Measurements from ENCODE around the gene ARHGAP10. TPM values are rescaled to one million over a fixed set of nuclear protein-coding genes. Genes with fewer than 3 reads are reported as not detected.

The ARHGAP10 gene
- total RNA-seq, 1 donor from 2014 or later: 111 TPM

GRCh38 chr4:147985376-147985775, 253.5 kb downstream of the ARHGAP10 start:
- no peaks in the 10 kb centered on the region for H3K27me3 Mint-ChIP-seq (ENCODE audit: low read depth)

GRCh38 chr4:147987252-147987651, 255.4 kb downstream of the ARHGAP10 start:
- Mint-ChIP-seq H3K27me3 (ENCODE audit: low read depth) (no peaks in the 10 kb centered on the region), H3K27ac (ENCODE audit: unreplicated experiment) (peak overlapping the region; percentile 53), H3K36me3 (ENCODE audit: low read depth) (peaks cover 14% of the 10 kb centered on the region), H3K4me1 (ENCODE audit: low read depth) (peaks cover 35% of the 10 kb centered on the region), H3K9me3 (ENCODE audit: low read depth) (no peaks in the 10 kb centered on the region), H3K4me3 (ENCODE audit: unreplicated experiment) (no peak overlapping the region)
- TF ChIP-seq CTCF (IDR thresholded peaks at IDR 0.05): no peak
- DNase-seq (ENCODE audit: low spot score): no peak

More at GRCh38 chr4:147985376-147985775, 253.5 kb downstream of the ARHGAP10 start:
- Mint-ChIP-seq H3K4me3 (ENCODE audit: unreplicated experiment) (no peak overlapping the region), H3K27ac (ENCODE audit: unreplicated experiment) (peak overlapping the region; percentile 12), H3K4me1 (ENCODE audit: low read depth) (peaks cover 54% of the 10 kb centered on the region), H3K9me3 (ENCODE audit: low read depth) (no peaks in the 10 kb centered on the region), H3K36me3 (ENCODE audit: low read depth) (peaks cover 9% of the 10 kb centered on the region)
- DNase-seq (ENCODE audit: low spot score): no peak
- no peak for TF ChIP-seq CTCF (IDR thresholded peaks at IDR 0.05)

- Mint-ChIP-seq H3K36me3 (ENCODE audit: low read depth) (peaks cover 9% of the 10 kb centered on the region), H3K4me3 (ENCODE audit: unreplicated experiment) (no peak overlapping the region), H3K27me3 (ENCODE audit: low read depth) (no peaks in the 10 kb centered on the region), H3K9me3 (ENCODE audit: low read depth) (no peaks in the 10 kb centered on the region), H3K4me1 (ENCODE audit: low read depth) (peaks cover 42% of the 10 kb centered on the region), H3K27ac (ENCODE audit: unreplicated experiment) (no peak overlapping the region)
- TF ChIP-seq CTCF (IDR thresholded peaks at IDR 0.05): no peak
- no peak for DNase-seq (ENCODE audit: low spot score)
These were observed 259.8 kb downstream of the ARHGAP10 start for GRCh38 chr4:147991543-147992283.

DNA sequence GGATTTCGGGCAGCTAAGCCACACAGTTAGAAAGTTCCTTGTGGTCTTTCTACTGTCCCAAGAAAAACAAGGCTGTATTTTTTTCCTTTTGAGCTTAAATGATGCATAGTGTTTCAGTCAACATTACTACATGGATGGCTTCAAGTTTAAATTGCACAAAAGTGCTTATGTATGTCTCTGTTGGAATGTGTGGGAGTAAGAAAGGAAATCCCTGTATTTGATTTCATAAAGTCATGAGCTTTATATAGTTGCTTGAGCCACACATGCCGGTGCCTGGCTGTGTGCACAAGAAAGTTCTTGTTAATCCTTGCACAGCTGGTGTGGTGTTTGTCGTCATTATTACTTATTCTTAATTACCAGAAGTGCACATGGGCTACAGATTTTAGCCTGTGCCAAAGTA, 262.2 kb downstream of the ARHGAP10 start:
- H3K4me1 Mint-ChIP-seq (ENCODE audit: low read depth): peaks cover 35% of the 10 kb centered on the region
- peak overlapping the region; percentile 25 for H3K27ac Mint-ChIP-seq (ENCODE audit: unreplicated experiment)
- TF ChIP-seq CTCF (IDR thresholded peaks at IDR 0.05): no peak
- H3K36me3 Mint-ChIP-seq (ENCODE audit: low read depth): peaks cover 11% of the 10 kb centered on the region
- DNase-seq (ENCODE audit: low spot score): no peak
- no peak overlapping the region for H3K4me3 Mint-ChIP-seq (ENCODE audit: unreplicated experiment)
- no peaks in the 10 kb centered on the region for H3K27me3 Mint-ChIP-seq (ENCODE audit: low read depth)
- H3K9me3 Mint-ChIP-seq (ENCODE audit: low read depth): no peaks in the 10 kb centered on the region

DNA sequence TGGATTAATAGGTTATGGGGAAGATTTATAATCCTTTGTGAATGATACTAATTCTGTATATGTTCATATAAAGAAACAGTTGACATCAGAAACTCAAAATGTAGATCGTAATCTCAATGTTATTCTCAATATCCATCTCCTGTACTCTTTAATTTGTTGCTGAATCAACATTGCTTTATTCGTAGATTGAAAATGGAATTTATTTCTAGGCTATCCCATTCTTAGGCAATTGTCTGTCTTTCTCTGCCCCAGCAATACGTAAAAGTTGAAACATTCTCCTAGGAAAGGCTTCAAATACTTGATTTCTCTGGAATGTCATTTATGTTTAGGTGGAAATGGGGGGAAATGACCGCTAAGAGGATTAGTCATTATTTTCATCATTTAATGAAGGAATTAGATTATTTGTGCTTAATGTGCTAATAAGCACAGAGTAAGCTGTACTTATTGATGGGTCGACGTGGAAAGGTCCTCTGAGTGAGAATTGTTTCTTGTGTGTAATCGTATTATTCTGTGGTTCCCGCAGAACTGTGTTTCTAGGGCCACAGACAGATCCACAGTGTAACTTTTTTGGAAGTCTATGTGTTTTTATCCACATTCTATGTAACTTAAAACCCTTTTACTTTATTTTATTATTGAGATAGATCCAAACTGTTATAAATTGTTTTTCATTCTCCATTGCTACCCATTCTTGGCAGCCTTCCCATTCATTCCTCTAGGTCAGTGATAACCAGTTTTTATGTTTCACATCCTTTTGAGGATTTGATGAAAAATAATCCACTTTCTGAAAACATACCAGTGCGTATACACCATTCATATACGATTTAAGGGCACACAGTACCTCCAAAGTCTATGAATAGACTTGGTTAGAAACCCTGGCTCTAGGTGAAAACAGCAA, 262.9 kb downstream of the ARHGAP10 start:
- peaks cover 35% of the 10 kb centered on the region for H3K4me1 Mint-ChIP-seq (ENCODE audit: low read depth)
- H3K4me3 Mint-ChIP-seq (ENCODE audit: unreplicated experiment): no peak overlapping the region
- H3K27ac Mint-ChIP-seq (ENCODE audit: unreplicated experiment): peak overlapping the region; percentile 25
- peaks cover 15% of the 10 kb centered on the region for H3K36me3 Mint-ChIP-seq (ENCODE audit: low read depth)
- H3K9me3 Mint-ChIP-seq (ENCODE audit: low read depth): no peaks in the 10 kb centered on the region
- TF ChIP-seq CTCF (IDR thresholded peaks at IDR 0.05): no peak
- no peaks in the 10 kb centered on the region for H3K27me3 Mint-ChIP-seq (ENCODE audit: low read depth)
- DNase-seq (ENCODE audit: low spot score): no peak

Data from chondrocyte (in vitro differentiated cells).